Left ventricle myocardium superior (tissue), 1 donor: Measurements from ENCODE around the gene LEMD2. TPM values are rescaled to one million over a fixed set of nuclear protein-coding genes. Genes with fewer than 3 reads are reported as not detected.

Experiments
- ATAC-seq: fragments of 200-7000 bp; cut with Tn5 transposase; one replicate; pipeline ENCODE4 v1.9.1; 2020; ENCODE audit warnings: mild to moderate bottlenecking, moderate library complexity
- DNase-seq: peaks from one replicate; pipeline ENCODE4 v3.0.0-alpha.2; 2020
- intact Hi-C: fragments of 100-400 bp; cut with micrococcal nuclease; formaldehyde crosslinking; loops from one replicate; pipeline ENCODE4 v1.11.0; 2022
- total RNA-seq: library from RNA; stranded (reverse); fragmentation: NEBNext Ultra II Directional; extraction: Animal tissue kit (Norgen Biotek cat#: 25700); gene quantifications from one replicate; pipeline ENCODE4 v1.2.1, GENCODE V29; 2021
- donor health status: DM: no; HTN: yes; CAD: no; lungs with severe emphysema.

The LEMD2 gene
- total RNA-seq, 1 donor from 2014 or later: 22.5 TPM

DNA sequence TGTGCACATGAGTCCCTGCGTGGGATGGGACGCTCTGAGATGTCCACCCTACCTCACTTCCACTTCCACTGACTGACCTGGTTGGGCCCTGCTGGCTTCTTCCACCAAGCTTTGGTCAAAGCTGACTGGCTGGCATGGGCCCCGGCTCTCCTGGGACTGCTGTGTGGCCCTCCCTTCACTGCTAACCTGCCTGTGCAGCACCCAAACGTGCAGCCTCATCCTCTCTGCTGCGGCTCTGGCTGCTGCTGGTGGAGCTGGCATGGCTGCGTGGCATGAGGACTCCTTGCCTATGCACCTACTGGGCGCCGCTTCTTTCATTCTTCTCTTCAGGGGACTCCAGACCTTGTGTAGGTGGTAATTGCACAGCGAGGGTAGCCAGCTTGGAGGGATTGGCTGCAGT, 23.6 kb downstream of the LEMD2 start:
- ATAC-seq: no peak
- intact Hi-C loops: no loop called here
- no peak for DNase-seq

DNA sequence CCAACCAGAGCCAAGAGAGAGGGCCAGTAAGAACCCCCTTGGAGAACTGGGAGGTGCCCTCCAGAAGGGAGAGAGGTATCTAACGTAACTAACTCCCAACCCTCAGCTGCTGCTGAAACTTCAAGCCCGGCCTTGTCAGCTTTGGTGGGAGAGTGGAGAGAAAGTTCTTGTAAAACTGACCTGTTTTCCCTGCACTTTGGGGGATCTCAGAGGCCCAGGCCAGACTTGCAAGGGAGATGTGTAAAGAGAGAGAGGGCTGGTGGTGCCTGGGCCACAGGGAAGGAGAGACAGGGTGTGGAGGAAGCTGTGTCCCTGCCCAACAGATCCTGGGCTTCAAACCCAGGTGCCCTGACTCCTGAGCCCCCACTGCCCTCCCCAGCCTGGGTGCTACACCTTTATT, 24.9 kb downstream of the LEMD2 start:
- ATAC-seq: no peak
- DNase-seq: no peak
- intact Hi-C loops: no loop called here

GRCh38 chr6:33763483-33763882, 25.4 kb downstream of the LEMD2 start:
- DNase-seq (no peak), ATAC-seq (no peak)
- intact Hi-C loops: no loop called here

GRCh38 chr6:33762713-33763112, 26.2 kb downstream of the LEMD2 start:
- ATAC-seq: no peak
- DNase-seq: no peak
- intact Hi-C loops: no loop called here

- DNase-seq (peak; percentile 92), ATAC-seq (peak; percentile 96)
- intact Hi-C loops: no loop called here
These were observed 26.9 kb downstream of the LEMD2 start for GRCh38 chr6:33761922-33762629.

DNA sequence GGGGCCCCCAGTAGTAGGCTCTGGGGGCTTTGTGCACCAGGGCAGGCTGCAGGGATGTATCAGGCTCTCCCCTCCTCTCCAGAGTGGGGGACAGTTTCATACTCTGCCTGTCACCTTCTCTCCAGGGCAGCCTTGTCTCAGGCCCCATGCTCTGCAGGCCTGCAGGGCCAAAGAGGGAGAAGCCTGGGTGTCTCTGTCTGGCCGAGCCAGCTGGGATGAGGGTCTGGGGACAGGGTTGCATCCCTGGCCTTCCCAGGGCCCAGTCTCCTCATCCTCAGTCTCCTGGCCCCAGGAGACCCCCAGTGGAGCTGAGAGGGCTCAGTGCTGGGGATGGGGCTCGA, 27.4 kb downstream of the LEMD2 start:
- ATAC-seq (peak; percentile 14), DNase-seq (no peak)
- intact Hi-C loops: no loop called here

- intact Hi-C loops: no loop called here
- ATAC-seq: no peak
- DNase-seq: no peak
These were observed 28.9 kb downstream of the LEMD2 start for GRCh38 chr6:33759887-33760629.

DNA sequence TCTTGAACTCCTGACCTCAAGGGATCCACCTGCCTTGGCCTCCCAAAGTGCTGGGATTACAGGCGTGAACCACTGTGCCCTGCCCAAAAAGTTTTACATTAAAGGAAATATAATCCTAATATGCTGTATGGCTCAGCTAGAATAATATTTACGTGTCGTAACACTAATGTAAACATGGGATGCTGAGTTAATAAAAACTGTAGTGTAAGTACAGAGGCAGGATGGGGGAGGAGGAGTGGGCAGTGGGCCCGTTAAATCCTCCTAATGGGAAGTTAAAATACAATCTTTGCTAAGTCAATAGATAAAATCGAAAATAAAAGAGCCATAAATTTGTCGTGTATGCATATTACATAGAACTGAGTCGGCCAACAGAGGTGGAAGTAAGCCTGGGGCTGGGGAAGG, 30.1 kb downstream of the LEMD2 start:
- no peak for DNase-seq
- intact Hi-C loops: no loop called here
- ATAC-seq: no peak

DNA sequence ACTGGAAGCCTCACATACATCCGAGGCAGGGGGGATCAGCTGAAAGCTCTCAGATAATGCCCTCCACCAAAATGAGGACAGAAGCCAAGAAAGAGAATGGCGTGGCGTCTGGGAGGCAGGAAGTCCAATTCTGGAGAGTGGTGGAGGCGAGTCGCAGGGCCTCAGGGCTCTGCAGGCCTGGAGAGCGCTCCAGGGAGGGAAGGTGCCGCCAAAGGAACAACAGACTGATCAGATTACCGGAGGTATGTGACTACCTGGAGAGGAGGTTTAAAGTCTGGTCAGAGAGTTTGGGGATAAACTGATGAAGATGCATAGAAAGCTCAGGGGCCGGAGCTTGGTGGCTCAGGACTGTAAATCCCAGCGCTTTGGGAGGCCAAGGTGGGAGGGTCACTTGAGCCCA, 31.0 kb downstream of the LEMD2 start:
- intact Hi-C loops: no loop called here
- ATAC-seq (no peak), DNase-seq (no peak)

GRCh38 chr6:33757113-33757512, 31.8 kb downstream of the LEMD2 start:
- intact Hi-C loops: no loop called here
- ATAC-seq (no peak), DNase-seq (no peak)

GRCh38 chr6:33756211-33756954, 32.5 kb downstream of the LEMD2 start:
- intact Hi-C loops: no loop called here
- ATAC-seq (no peak), DNase-seq (no peak)

- ATAC-seq (no peak), DNase-seq (no peak)
- intact Hi-C loops: no loop called here
These were observed 33.7 kb downstream of the LEMD2 start for GRCh38 chr6:33755070-33755869.

DNA sequence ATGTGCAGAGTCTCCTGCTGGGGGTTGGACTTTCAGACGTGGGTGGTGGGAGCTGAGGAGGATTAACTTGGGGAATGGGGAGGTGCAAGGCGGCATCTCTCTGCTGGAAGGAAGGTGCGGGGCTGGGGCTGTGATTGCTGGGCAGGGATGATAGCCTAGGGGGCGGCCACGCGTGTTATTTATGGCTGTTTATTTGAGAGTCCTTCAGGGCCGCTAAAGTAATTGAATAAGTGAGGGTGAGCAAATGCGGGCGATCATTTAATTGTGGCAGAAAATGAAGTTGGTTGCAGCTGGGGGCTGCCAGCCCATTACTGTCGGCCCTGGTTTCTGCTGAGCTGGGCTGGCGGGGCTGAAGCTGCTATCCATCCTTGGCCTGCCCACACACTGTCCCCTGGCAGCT, 34.7 kb downstream of the LEMD2 start:
- DNase-seq (no peak), ATAC-seq (no peak)
- intact Hi-C loops: no loop called here

DNA sequence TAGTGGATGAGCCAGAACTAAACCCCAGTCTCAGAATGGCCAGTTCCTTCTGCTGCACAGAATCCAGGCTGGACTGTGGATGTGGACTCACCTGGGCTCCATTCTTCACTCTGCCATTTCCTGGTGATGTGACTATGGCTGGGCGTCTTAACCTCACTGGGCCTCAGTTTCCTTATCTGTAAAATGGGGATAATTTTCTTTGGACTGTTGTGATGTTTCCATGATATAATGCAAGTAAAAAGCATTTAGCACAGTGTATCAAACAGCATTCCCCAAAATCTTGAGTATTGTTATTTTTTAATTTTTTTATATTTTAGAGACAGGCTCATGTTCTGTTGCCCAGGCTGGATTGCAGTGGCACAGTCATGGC, 36.3 kb downstream of the LEMD2 start:
- intact Hi-C loops: no loop called here

DNA sequence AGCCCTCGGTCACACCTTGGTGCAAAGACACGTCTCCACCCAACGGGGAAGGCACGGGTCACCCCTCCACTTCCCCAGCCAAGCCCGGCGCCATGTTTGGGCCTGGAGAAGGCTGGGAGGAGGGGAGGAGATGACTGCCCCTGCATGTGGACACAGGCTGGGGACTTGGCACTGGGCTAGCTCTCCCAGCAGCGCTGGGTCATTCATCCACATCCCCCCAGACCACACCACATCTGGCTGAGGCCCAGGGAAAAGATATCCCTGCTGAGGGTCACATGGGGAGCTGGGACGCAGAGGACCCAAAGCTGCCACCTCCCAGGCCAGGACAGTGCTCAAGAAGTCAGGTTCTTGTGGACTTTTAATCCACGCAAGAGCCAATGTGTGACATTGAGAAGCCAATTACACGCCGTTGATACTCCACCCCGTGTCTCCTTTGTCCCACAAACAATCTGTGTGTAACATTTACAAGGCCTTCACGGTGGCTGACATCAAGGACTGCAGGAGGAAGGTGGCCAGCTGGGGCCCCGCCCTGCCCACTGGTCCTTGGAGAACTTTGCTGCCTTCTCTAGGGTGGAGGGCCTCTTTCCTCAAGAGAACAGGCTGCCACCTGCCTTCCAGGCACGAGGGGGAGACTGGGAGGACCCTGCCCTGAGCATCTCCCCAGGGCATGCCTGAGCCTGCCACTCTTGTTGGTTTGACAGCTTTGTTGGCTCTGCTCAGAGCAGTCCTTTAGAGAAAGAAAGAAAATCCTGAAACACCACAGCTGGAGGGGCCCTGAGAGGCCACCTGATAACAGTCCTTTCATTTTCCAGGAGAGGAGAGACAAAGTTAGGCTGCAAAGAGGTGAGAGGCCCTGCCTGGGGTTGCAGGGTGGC, 36.9 kb downstream of the LEMD2 start:
- no peak for ATAC-seq
- no peak for DNase-seq
- intact Hi-C loops: no loop called here

More for the DNA sequence above, 36.3 kb downstream of the LEMD2 start:
- DNase-seq (no peak), ATAC-seq (no peak)

GRCh38 chr6:33750244-33750991, 38.5 kb downstream of the LEMD2 start:
- no peak for DNase-seq
- ATAC-seq: no peak
- intact Hi-C loops: no loop called here

GRCh38 chr6:33749401-33749800, 39.5 kb downstream of the LEMD2 start:
- no peak for DNase-seq
- intact Hi-C loops: no loop called here
- no peak for ATAC-seq

- DNase-seq: no peak
- intact Hi-C loops: no loop called here
- ATAC-seq: no peak
These were observed 40.1 kb downstream of the LEMD2 start for GRCh38 chr6:33748841-33749240.
